ENCODE results near the gene WIPF3. TPM values are rescaled to one million over a fixed set of nuclear protein-coding genes. Genes with fewer than 3 reads are reported as not detected.

The WIPF3 gene
- total and polyA plus RNA-seq, 10 of the 15 experiments (the other 5 are each of a cell fraction or from before 2014, with no cell fraction given), result 0.03 to 0.05 TPM; not detected in 8

DNA sequence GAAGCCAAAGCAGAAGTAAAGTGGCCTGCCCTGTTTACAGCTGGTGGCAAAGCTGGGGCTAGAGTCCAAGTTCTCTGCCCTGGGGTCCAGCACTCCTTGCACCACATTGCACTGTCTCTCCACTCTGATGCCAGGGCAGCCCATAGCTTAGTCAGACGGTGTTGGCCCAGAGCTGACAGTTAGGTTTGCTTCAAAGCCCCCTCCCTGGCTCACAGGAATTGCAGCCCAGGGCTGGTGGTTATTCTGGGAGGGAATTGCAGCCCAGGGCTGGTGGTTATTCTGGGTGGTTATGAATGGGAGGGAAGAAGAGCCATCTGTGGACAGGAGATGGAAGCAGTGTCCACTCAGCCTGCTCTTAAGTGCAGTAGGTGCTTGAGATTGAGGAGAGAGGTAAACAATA lies 94.4 kb downstream of the WIPF3 start (continued):
- no peak for TF ChIP-seq ELK1 (IDR thresholded peaks at IDR 0.05; ENCODE audit: low read depth, low read length)

DNA sequence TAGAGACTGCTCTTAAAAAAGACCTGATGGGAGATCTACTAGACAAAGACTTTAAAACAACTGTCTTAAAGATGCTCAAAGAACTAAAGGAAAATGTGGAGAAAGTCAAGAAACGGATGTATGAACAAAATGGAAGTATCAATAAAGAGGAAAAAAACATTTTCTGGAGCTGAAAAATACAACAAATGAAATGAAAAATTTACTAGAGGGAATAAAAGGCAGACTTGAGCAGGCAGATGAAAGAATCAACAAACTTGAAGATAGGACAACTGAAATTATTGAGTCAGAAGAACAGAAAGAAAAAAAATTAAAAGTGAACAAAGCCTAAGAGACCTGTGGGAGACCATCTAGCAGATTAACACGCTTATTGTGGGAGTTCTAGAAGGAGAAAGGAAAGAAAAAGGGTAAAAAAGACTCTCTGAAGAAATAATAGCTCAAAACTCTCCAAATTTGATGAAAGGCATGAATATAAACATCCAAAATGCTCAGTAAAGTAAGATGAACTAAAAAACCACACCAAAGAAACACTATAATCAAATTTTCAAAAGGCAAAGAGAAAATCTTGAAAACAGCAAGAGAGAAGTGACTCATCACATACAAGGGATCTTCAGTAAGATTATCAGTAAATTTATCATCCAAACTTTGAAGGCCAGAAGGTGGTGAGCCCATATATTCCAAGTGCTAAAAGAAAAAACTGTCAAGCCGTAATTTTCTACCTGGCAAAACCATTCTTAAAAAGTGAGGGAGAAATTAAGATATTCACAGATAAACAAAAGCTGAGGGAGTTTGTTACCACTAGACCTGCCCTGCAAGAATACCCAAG lies 100.1 kb downstream of the WIPF3 start:
- Histone ChIP-seq H3K4me2 (ENCODE audit: control insufficient read depth, insufficient read depth) (no peak overlapping the region), H3K27me3 (replicated peaks in 1 of 2; ENCODE audit: control insufficient read depth in 2 of 2, insufficient read depth in 2 of 2, low read length in 1 of 2) (no peaks in the 10 kb centered on the region), H3K27ac (ENCODE audit: control insufficient read depth, insufficient read depth) (no peak overlapping the region), H3K36me3 (ENCODE audit: control insufficient read depth in 2 of 2, insufficient read depth in 2 of 2, low read length in 1 of 2) (no peaks in the 10 kb centered on the region), H3K4me3 (no peak overlapping the region), H3K9me3 (replicated peaks; ENCODE audit: control insufficient read depth, insufficient read depth, low read length) (peaks cover 4% of the 10 kb centered on the region), H3K79me2 (ENCODE audit: control insufficient read depth, insufficient read depth, low read length) (no peaks in the 10 kb centered on the region), H2AFZ (ENCODE audit: control insufficient read depth, low read depth, low read length) (no peak overlapping the region), H3K9ac (ENCODE audit: control insufficient read depth, insufficient read depth, low read length) (no peak overlapping the region), H4K20me1 (ENCODE audit: control insufficient read depth, insufficient read depth) (no peaks in the 10 kb centered on the region), H3K4me1 (ENCODE audit: control insufficient read depth, insufficient read depth, low read length) (no peaks in the 10 kb centered on the region)
- TF ChIP-seq IRF3 (IDR thresholded peaks at IDR 0.05), result no peak
- TF ChIP-seq, protein P1, sequence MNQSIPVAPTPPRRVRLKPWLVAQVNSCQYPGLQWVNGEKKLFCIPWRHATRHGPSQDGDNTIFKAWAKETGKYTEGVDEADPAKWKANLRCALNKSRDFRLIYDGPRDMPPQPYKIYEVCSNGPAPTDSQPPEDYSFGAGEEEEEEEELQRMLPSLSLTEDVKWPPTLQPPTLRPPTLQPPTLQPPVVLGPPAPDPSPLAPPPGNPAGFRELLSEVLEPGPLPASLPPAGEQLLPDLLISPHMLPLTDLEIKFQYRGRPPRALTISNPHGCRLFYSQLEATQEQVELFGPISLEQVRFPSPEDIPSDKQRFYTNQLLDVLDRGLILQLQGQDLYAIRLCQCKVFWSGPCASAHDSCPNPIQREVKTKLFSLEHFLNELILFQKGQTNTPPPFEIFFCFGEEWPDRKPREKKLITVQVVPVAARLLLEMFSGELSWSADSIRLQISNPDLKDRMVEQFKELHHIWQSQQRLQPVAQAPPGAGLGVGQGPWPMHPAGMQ (IDR thresholded peaks at IDR 0.05; ENCODE audit: borderline replicate concordance), result no peak
- BruUV-seq (replicated peaks), result no TSS peak
- FAIRE-seq (no peak), DNase-seq (ENCODE audit: low read depth, low spot score) (no peak), ATAC-seq (no peak)
- intact Hi-C loops (cut with micrococcal nuclease; ENCODE audit: unreplicated experiment), result no loop called here
- RAD21 ChIA-PET (ENCODE audit: unreplicated experiment), result no interaction called here
- in situ Hi-C loops (cut with MboI), result no loop called here
- CTCF ChIA-PET, result interaction anchor here (1.0 to 2.1 kb wide), 3 partner anchors 15 to 169 kb away, joined by 3 to 10 read pairs (median 4); no protein-coding TSS in a partner anchor
- SMC1A ChIA-PET (ENCODE audit: uncharacterized antibody, unreplicated experiment), result interaction anchor here (0.7 kb wide), 1 partner anchor 15 kb away, joined by 3 read pairs; no protein-coding TSS in a partner anchor
- POLR2A ChIA-PET, result no interaction called here
- WGBS (ENCODE audit: insufficient coverage, insufficient replicate concordance, low lambda C conversion rate, missing lambda C conversion rate), result 35% methylated on average over 3 of the region's 3 CpGs

Data from GM12878 (cell line).